Iris pigment epithelial cell (primary cell): Measurements from ENCODE around the gene DAB2.

Experiments used
- DNase-seq: peaks from one replicate; pipeline ENCODE4 v3.0.0-alpha.2; 2011; ENCODE audit warnings: low read depth

Gene DAB2

GRCh38 chr5:39381376-39381775 lies 43.4 kb downstream of the DAB2 start:
- DNase-seq, result no peak

- no peak for DNase-seq
Observed at GRCh38 chr5:39379693-39380092, 45.1 kb downstream of the DAB2 start.

DNA sequence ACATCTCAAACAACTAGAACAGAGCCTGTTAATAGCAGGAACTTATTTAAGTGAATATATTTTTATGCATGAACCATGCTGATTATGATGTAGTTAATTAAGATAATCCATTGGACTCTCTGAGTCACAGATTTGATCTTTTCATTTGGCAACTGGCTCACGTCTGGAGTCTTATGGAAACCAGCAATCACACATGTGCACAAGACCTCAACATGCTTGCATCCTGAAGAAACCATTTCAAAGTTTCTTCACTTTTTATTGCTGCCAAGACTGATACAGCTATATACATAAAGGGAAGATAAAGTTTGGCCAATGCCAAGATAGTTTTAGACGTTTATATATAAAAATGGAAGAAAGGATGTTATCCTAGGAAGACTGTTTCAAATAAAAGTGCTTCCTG lies 47.2 kb downstream of the DAB2 start:
- DNase-seq, result no peak

GRCh38 chr5:39376293-39376714 lies 48.5 kb downstream of the DAB2 start:
- peak; percentile 45 for DNase-seq

DNA sequence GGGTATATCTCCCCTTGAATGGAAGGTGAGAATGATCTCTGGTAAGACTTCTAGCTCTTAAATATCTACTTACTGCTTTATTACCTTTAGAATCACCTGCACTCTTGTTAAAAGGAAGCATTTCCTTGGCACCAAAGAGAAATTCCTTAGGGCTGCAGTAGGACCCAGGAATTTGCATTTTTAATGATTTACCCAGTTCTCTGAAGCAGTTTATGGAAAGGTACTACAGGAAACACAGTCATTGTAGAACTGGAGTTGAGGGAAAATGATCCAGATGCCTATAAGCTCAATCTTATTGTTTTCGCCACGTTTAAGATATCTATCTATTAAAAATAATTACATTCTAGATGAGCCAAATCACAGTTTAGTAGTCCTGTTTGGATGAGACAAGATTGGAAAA lies 51.0 kb downstream of the DAB2 start:
- DNase-seq, result no peak

GRCh38 chr5:39371367-39371635 lies 53.5 kb downstream of the DAB2 start:
- no peak for DNase-seq

DNA sequence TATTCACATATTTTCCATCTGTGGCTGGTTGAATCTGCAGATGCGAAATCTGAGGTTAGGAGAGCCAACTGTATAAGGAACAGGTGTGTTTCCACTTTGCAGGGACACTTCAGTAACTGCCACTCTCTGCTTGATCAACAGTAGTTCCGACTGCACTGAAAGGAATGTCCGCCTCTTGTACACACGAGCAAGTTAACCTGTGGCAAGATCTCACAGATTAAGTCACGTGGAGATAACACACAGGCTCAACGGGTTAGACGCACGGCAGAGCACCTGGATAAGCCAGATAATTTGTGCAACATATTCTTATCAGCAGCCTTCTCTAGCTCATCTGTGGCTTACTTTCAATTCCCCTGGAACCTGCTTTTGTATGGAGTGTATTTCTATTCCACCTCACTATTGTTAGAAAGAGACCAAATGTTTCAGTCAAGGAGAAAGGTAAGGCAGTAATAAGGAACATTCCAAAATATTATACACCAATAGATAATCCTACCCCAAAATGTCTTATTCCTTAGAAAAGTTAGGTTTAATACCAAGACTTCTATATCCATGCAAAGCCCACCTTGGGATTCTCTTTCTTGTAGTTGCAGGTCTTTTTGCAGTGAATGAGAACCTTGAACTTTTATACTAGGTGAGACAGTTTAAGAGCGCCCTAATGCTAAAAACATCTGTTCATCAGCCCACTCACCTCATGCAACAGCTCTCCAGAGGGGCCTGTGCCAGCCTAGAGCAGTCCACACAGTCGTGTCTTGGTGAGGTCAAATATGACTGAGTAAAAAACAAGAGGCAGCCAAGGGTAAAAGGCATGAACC lies 54.0 kb downstream of the DAB2 start:
- DNase-seq, result no peak

DNA sequence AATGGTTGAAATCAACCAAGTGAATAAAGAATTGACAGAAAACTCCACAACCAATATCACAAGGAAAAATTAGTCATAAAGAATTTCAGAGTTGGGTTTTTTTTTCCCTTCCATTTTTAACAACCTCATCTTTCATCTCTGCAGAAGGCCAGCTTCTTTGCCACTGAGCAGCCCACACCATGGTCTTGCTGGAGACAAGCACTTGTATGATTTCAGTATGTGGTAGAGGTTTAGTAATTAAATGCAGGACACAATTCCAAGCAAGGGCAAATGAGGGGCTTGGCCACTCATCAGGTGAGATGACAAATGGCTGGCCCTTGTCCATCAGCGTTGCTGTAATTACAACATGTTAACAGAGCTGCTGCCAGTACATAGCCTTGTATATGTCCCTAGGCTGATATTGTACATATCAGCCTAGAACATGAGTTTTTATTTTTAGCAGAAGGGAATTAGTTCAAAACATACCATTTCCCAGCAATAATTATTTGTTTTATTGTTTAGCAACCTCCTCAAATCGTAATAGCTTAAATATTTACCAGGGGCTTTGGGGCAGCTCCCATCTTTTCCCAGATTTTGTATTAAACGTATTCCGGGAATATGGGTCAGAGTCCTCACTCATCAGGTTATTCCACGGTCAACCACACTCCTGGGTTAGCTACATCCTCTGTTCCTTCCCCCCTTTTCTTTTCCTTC lies 55.5 kb downstream of the DAB2 start:
- no peak for DNase-seq

DNA sequence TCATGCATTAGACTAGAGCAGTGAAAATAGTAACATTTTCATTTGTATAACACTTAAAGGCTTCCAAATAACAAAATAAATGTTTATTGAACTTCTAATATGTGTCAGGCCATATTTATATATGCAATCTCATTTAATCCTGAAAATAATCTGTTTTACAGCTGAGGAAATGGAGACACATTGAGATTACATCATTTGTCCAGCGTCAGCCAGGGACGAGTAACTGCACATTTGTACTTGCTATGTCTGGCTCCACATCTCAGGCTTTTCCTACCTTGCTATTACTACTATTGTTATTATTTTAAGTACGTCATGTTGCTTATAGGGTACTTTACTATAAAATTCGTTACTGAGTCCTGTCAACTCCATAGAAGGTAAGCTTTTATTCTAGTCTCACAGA lies 56.7 kb downstream of the DAB2 start:
- DNase-seq, result no peak

- no peak for DNase-seq
Observed at GRCh38 chr5:39367711-39368110, 57.1 kb downstream of the DAB2 start.

DNA sequence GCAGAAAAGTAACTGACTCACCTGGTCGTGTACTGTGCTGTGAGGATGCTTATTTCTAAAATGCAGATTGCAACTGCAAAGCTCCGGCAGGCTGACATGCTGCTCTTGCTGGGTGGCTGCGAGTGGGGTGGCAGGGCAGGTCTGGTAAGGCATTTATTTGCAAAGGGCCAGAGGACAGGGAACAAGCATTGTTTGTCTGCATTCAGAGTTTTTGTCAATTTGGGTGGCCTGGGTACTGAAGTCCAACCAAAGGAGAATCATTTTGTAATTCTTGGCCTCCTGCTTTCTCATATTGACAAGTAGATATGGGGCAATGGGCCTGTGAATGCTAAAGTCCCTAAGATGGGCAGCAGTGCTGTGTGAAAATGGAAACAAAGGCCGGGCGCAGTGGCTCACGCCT lies 60.4 kb downstream of the DAB2 start, which contains the start of gene C9:
Gene C9, minus strand, starts transcription at position 129 of the 400 bp plus-strand sequence. Its CDS starts 31 bp downstream, at position 98.
- no peak for DNase-seq

DNA sequence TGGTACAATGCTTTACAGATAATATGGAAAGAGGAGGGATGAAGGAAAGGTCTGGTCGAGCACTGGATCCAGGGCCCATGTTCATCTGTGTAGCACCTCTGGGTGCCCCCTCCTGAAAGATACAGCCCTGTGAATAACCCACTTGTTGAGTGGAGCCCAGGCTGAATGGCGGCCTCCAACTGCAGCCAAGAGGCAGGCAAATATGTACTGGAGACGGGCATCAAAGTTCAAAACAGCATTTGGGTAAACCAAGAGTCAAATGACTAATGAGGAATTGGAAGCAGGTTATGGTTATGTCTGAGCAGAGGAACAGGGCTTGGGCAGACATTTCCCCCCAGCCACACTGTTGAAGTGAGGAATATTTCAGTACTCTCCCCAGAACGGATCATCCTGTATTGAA lies 61.6 kb downstream of the DAB2 start:
- no peak for DNase-seq

GRCh38 chr5:39362646-39363045 lies 62.1 kb downstream of the DAB2 start:
- DNase-seq, result no peak

DNA sequence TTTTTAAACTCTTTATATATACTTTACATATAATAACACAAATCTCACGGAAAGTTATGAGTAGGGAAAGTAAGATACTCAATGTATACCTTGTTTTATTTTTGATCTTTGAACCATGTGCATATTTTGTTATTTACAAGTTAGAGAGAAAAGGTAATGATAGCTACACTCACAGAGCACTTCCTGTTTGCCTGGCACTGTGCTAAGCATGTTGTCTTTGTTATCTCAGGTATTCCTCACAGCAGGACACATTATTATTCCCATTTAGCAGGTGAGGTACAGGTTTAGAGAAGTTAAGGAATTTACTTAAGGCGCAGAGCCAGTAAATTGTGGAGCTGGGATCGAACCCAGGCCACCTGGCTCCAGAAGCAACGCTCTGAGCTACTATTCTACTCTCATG lies 63.5 kb downstream of the DAB2 start:
- DNase-seq, result no peak

GRCh38 chr5:39360471-39361111 lies 64.2 kb downstream of the DAB2 start:
- DNase-seq, result no peak

DNA sequence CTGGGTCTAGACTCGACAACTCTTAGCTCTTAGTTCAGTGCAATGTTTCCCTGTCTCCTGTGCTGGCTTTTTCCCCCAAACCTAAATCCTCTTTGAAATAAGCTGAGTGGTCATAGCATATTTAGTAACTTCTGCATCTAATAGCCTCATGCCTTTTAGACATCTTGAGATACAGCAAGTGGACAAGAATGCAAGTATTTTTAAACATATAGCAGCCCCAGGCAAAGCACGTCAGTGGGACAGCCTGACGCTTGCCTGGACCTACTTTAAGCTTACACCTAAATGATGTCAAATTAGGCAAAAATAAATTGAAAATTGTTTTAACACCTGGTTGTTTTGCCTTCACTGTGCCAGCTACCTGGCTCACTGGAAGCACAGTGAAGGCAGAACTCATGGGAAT lies 68.5 kb downstream of the DAB2 start:
- no peak for DNase-seq

DNA sequence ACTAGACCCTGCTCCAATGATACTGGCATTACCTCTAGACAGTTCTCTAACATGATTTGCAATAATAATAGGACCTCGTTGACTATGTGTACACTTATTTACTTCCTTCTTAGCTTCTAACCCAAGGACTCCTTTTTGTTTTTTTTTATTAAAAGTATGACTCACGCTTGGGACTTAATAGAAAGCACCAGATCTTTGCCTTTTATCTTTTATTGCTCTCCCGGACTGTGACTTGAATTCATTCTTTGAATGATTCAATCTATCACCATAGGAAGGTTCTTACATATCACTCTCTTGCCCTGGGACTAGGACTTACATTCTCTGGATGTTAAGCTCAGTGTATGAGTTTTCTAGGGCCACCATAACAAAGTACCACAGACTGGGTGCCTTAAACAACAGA lies 69.5 kb downstream of the DAB2 start:
- DNase-seq, result peak; percentile 30

DNA sequence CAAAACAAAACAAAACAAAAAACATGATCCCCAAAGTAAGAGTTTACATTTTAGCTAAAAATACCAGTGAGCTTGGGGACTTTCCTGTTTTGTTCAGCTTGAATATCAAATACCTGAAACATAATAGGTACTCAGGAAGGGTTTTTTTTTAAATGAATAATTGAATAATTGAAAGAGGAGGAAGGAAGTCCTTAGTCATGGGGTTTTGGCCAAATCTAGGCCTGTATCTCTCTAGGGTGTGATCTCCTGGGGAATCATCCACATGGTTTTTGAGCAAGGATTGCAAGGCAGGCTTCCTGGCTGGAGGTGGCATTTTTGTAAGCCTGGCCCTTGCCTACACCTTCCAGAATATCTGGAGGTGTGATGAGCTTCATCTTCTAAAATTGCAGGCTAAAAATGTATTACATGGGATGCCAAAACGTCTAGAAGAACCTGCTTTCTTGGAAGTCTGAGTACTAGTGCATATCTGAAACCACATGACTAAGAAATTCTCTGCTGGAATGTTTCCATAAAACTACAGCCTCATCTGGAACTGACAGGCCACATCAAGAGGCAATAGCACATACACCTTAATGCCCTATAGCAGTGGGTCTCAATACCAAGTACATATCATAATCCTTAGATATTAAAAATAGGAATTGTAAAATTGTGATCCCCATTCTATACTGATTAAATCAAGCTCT lies 70.9 kb downstream of the DAB2 start:
- DNase-seq, result no peak

DNA sequence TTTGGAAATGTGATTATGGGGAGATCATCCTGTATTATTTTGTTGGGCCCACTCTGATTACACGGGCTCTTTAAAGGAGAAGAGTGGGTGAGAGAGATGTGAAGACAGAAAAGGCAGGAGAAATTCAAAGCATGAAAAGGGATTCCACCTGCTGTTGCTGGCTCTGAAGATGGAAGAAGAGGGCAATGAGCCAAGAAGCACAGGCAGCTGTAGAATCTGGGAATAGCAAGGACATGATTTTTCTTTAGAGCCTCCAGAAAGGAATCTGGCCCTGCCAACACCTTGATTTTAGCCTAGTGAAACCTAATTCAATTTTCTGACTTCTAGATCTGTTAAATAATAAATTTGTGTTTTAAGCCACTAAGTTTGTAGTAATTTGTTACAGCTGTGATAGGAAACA lies 71.8 kb downstream of the DAB2 start:
- no peak for DNase-seq

DNA sequence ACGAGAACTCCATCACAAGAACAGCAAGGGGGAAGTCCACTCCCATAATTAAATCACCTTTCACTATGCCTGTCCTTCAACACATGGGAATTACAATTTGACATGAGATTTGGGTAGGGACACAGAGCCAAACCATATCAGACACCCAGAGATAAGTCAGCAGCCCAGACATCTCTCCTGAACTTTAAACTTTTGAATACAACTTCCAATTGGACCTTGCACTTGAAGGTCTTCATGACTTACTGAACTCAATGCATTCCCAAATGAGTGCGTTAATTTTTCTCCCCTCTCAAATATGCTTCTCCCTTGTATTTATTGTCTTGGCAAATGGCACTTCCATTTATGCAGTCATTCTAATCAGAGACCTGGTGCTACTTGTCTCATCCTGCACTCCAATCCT lies 72.6 kb downstream of the DAB2 start:
- DNase-seq, result no peak

- no peak for DNase-seq
Observed at GRCh38 chr5:39349484-39349883, 75.3 kb downstream of the DAB2 start.

DNA sequence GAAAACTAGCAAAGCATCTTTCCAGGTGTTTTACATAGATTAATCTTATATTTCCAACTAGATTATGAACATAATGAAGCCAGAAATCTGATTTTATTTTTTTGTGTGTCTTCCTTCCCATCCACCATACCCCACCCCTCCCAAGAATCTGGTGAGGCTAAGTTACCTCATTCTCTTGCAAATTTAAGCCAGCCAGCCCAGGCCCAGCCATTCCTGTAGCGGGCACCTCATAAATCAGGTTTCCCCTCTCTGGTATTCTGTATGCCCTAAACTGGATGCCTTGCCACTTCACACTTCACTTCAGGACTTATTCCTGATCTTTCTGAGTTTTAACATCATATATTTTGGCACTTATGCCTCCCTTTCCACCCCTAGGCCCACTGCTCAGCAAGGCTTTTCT lies 82.3 kb downstream of the DAB2 start:
- no peak for DNase-seq

GRCh38 chr5:39341896-39342295 lies 82.9 kb downstream of the DAB2 start:
- DNase-seq, result no peak
